Osteocyte (in vitro differentiated cells): ENCODE data around the gene NEK10. TPM values are rescaled to one million over a fixed set of nuclear protein-coding genes. Genes with fewer than 3 reads are reported as not detected.

ENCODE experiments used
- DNase-seq: peaks from one replicate; pipeline ENCODE4 v3.0.0; 2021; ENCODE audit warnings: mixed read lengths; ENCODE audit not compliant: unreplicated experiment; ENCODE audit errors: extremely low spot score
- H3K27ac Mint-ChIP-seq: one replicate; pipeline ENCODE4 v1.8.0; 2021; ENCODE audit warnings: mild to moderate bottlenecking, mixed read lengths; ENCODE audit not compliant: unreplicated experiment
- H3K27me3 Mint-ChIP-seq: one replicate; pipeline ENCODE4 v1.8.0; 2021; ENCODE audit warnings: mixed read lengths; ENCODE audit not compliant: unreplicated experiment
- H3K36me3 Mint-ChIP-seq: one replicate; pipeline ENCODE4 v1.8.0; 2021; ENCODE audit warnings: mixed read lengths; ENCODE audit not compliant: unreplicated experiment
- H3K4me1 Mint-ChIP-seq: one replicate; pipeline ENCODE4 v1.8.0; 2021; ENCODE audit warnings: mixed read lengths; ENCODE audit not compliant: unreplicated experiment
- H3K4me3 Mint-ChIP-seq: one replicate; pipeline ENCODE4 v1.8.0; 2021; ENCODE audit warnings: mild to moderate bottlenecking, moderate library complexity, mixed read lengths; ENCODE audit not compliant: unreplicated experiment
- H3K9me3 Mint-ChIP-seq: one replicate; pipeline ENCODE4 v1.8.0; 2021; ENCODE audit warnings: mixed read lengths; ENCODE audit not compliant: unreplicated experiment
- total RNA-seq: library from RNA; stranded (reverse); gene quantifications from 2 replicates; pipeline ENCODE4 v1.2.1, GENCODE V29; 2021
- TF ChIP-seq, protein P1 (sequence below): fragments of 200-600 bp; sonication (generic); IDR thresholded peaks from 2 replicates; pipeline ENCODE4 v1.5.0; 2021; ENCODE audit warnings: antibody characterized with exemption, mild to moderate bottlenecking, moderate library complexity

The NEK10 gene
- total RNA-seq, 1 donor from 2014 or later = 6.8 TPM

- no peak overlapping the region for H3K4me3 Mint-ChIP-seq
- peaks cover 21% of the 10 kb centered on the region for H3K9me3 Mint-ChIP-seq
- peaks cover 9% of the 10 kb centered on the region for H3K4me1 Mint-ChIP-seq
- TF ChIP-seq, protein P1, sequence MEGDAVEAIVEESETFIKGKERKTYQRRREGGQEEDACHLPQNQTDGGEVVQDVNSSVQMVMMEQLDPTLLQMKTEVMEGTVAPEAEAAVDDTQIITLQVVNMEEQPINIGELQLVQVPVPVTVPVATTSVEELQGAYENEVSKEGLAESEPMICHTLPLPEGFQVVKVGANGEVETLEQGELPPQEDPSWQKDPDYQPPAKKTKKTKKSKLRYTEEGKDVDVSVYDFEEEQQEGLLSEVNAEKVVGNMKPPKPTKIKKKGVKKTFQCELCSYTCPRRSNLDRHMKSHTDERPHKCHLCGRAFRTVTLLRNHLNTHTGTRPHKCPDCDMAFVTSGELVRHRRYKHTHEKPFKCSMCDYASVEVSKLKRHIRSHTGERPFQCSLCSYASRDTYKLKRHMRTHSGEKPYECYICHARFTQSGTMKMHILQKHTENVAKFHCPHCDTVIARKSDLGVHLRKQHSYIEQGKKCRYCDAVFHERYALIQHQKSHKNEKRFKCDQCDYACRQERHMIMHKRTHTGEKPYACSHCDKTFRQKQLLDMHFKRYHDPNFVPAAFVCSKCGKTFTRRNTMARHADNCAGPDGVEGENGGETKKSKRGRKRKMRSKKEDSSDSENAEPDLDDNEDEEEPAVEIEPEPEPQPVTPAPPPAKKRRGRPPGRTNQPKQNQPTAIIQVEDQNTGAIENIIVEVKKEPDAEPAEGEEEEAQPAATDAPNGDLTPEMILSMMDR = no peak
- no peak for DNase-seq
- no peaks in the 10 kb centered on the region for H3K27me3 Mint-ChIP-seq
- peaks cover 4% of the 10 kb centered on the region for H3K36me3 Mint-ChIP-seq
- H3K27ac Mint-ChIP-seq = no peak overlapping the region
Observed at GRCh38 chr3:27244374-27244773, 124.8 kb downstream of the NEK10 start.

GRCh38 chr3:27239951-27240350, 129.2 kb downstream of the NEK10 start:
- no peaks in the 10 kb centered on the region for H3K27me3 Mint-ChIP-seq
- no peak for DNase-seq
- TF ChIP-seq, protein P1 = no peak
- peaks cover 26% of the 10 kb centered on the region for H3K9me3 Mint-ChIP-seq
- H3K4me1 Mint-ChIP-seq = peaks cover 9% of the 10 kb centered on the region
- no peak overlapping the region for H3K4me3 Mint-ChIP-seq
- H3K27ac Mint-ChIP-seq = no peak overlapping the region
- H3K36me3 Mint-ChIP-seq = peaks cover 19% of the 10 kb centered on the region

GRCh38 chr3:27228805-27229204, 140.4 kb downstream of the NEK10 start:
- Mint-ChIP-seq H3K4me1 (peaks cover 11% of the 10 kb centered on the region), H3K27me3 (no peaks in the 10 kb centered on the region), H3K9me3 (peaks cover 42% of the 10 kb centered on the region), H3K27ac (no peak overlapping the region), H3K4me3 (no peak overlapping the region), H3K36me3 (peaks cover 24% of the 10 kb centered on the region)
- no peak for DNase-seq
- TF ChIP-seq, protein P1 = no peak

GRCh38 chr3:27224197-27224596, 145.0 kb downstream of the NEK10 start:
- Mint-ChIP-seq H3K4me1 (peaks cover 21% of the 10 kb centered on the region), H3K36me3 (peaks cover 5% of the 10 kb centered on the region), H3K4me3 (no peak overlapping the region), H3K9me3 (peaks cover 8% of the 10 kb centered on the region), H3K27ac (no peak overlapping the region), H3K27me3 (no peaks in the 10 kb centered on the region)
- no peak for DNase-seq
- TF ChIP-seq, protein P1 = no peak

DNA sequence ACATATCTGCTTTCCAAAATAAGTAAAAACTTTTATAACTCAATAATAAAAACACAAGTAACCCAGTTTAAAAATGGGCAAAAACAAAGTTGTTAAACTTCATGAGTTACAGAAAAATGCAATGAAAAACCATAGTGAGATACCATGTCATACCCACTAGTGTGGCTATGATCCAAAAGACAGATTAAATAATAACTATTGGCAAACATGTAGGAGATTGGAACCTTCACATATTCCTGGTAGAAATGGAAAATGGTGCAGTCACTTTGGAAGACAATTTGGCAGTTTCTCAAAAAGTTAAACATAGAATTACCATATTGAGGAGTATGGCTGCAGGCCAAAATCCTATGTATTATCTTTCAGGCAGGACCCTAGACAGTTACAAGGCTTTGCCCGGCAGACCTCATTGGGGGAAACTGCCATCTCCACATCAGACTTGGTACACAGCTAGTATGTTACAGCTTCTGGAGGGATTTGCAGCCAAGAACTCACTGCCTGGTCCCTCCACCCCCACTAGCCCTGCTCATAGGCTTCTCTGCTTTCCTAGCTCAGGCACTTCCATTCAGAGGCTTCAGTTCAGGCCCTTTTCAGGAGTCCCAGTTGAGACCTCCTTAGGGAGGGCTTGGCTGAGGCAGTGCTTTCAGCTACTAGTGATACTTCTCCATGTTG, 147.8 kb downstream of the NEK10 start:
- Mint-ChIP-seq H3K27ac (no peak overlapping the region), H3K36me3 (peaks cover 10% of the 10 kb centered on the region), H3K27me3 (no peaks in the 10 kb centered on the region), H3K4me1 (peaks cover 34% of the 10 kb centered on the region), H3K4me3 (no peak overlapping the region), H3K9me3 (peaks cover 11% of the 10 kb centered on the region)
- TF ChIP-seq, protein P1 = no peak
- DNase-seq = no peak
